Measurements from ENCODE around the gene MYO15B.
A peak's percentile ranks its signal among the peaks of the same experiment; 100 is the strongest.

Gene MYO15B

GRCh38 chr17:75662511-75662910 is 74.9 kb downstream of the MYO15B start:
- CTCF ChIA-PET, result interaction anchor here (0.6 to 22.9 kb wide), 6 partner anchors 9 to 87 kb away, joined by 3 to 834 read pairs (median 6); partner anchors contain the start of gene SMIM5
- Histone ChIP-seq H3K4me1 (ENCODE audit: control extremely low read depth in 1 of 4, control insufficient read depth in 4 of 4, insufficient read depth in 4 of 4, low read length in 3 of 4) (peaks cover 9 to 17% (median 11%) of the 10 kb centered on the region in 4 experiments), H3K27ac (ENCODE audit: insufficient read depth in 1 of 2, low read depth in 1 of 2, low read length in 2 of 2, poor library complexity in 1 of 2, severe bottlenecking in 2 of 2) (no peak overlapping the region), H3K27me3 (replicated peaks in 2 of 5; ENCODE audit: control insufficient read depth in 4 of 5, insufficient read depth in 5 of 5, low read length in 4 of 5) (no peaks in the 10 kb centered on the region), H3K36me3 (ENCODE audit: control insufficient read depth in 4 of 4, insufficient read depth in 4 of 4, low read length in 3 of 4) (peaks cover 10 to 46% (median 35%) of the 10 kb centered on the region in 4 experiments), H3K9me3 (ENCODE audit: control extremely low read depth in 1 of 5, control insufficient read depth in 4 of 5, insufficient read depth in 2 of 5, low read depth in 1 of 5, low read length in 4 of 5) (no peaks in the 10 kb centered on the region), H3K4me3 (ENCODE audit: control insufficient read depth in 1 of 7, extremely low read depth in 1 of 7, insufficient read depth in 4 of 7, low read depth in 2 of 7, low read length in 6 of 7) (no peak overlapping the region)
- POLR2A ChIA-PET, result no interaction called here
- WGBS (ENCODE audit: insufficient coverage), result 100% methylated on average over 7 of the region's 9 CpGs
- DNase-seq, result no peak

- peaks cover 16 to 26% (median 21%) of the 10 kb centered on the region in 4 experiments for H3K4me1 ChIP-seq (ENCODE audit: control extremely low read depth in 1 of 4, control insufficient read depth in 4 of 4, insufficient read depth in 4 of 4, low read length in 3 of 4)
- no peaks in the 10 kb centered on the region for H3K27me3 ChIP-seq (replicated peaks in 2 of 5; ENCODE audit: control insufficient read depth in 4 of 5, insufficient read depth in 5 of 5, low read length in 4 of 5)
- no peak overlapping the region for H3K4me3 ChIP-seq (ENCODE audit: control insufficient read depth in 1 of 7, extremely low read depth in 1 of 7, insufficient read depth in 4 of 7, low read depth in 2 of 7, low read length in 6 of 7)
- no peak overlapping the region for H3K27ac ChIP-seq (ENCODE audit: insufficient read depth in 1 of 2, low read depth in 1 of 2, low read length in 2 of 2, poor library complexity in 1 of 2, severe bottlenecking in 2 of 2)
- WGBS (ENCODE audit: insufficient coverage), result no CpG with 5 or more reads among the region's 3 CpGs
- ChIA-PET CTCF (interaction anchor here (1.9 kb wide), 1 partner anchor 11 kb away, joined by 5 read pairs; no protein-coding TSS in a partner anchor), POLR2A (no interaction called here)
- peaks cover 10 to 45% (median 30%) of the 10 kb centered on the region in 4 experiments for H3K36me3 ChIP-seq (ENCODE audit: control insufficient read depth in 4 of 4, insufficient read depth in 4 of 4, low read length in 3 of 4)
- no peaks in the 10 kb centered on the region for H3K9me3 ChIP-seq (ENCODE audit: control extremely low read depth in 1 of 5, control insufficient read depth in 4 of 5, insufficient read depth in 2 of 5, low read depth in 1 of 5, low read length in 4 of 5)
- peak in 1 of 3 donors; percentile 49 for DNase-seq
Observed at GRCh38 chr17:75664099-75664549, 76.5 kb downstream of the MYO15B start.

GRCh38 chr17:75665981-75666380 is 78.4 kb downstream of the MYO15B start:
- ChIA-PET CTCF (interaction anchor here (0.9 to 2.3 kb wide), 10 partner anchors 9 to 87 kb away, joined by 3 to 17 read pairs (median 7); no protein-coding TSS in a partner anchor), POLR2A (no interaction called here)
- WGBS (ENCODE audit: insufficient coverage), result 89% methylated on average over 6 of the region's 10 CpGs
- H3K9me3 ChIP-seq (ENCODE audit: control extremely low read depth in 1 of 5, control insufficient read depth in 4 of 5, insufficient read depth in 2 of 5, low read depth in 1 of 5, low read length in 4 of 5), result no peaks in the 10 kb centered on the region
- H3K27me3 ChIP-seq (replicated peaks in 2 of 5; ENCODE audit: control insufficient read depth in 4 of 5, insufficient read depth in 5 of 5, low read length in 4 of 5), result no peaks in the 10 kb centered on the region
- peak overlapping the region in 6 of 7 experiments; percentile 89 to 100 (median 100) for H3K4me3 ChIP-seq (ENCODE audit: control insufficient read depth in 1 of 7, extremely low read depth in 1 of 7, insufficient read depth in 4 of 7, low read depth in 2 of 7, low read length in 6 of 7)
- no peak for DNase-seq
- peaks cover 16 to 26% (median 21%) of the 10 kb centered on the region in 4 experiments for H3K4me1 ChIP-seq (ENCODE audit: control extremely low read depth in 1 of 4, control insufficient read depth in 4 of 4, insufficient read depth in 4 of 4, low read length in 3 of 4)
- H3K27ac ChIP-seq (ENCODE audit: insufficient read depth in 1 of 2, low read depth in 1 of 2, low read length in 2 of 2, poor library complexity in 1 of 2, severe bottlenecking in 2 of 2), result peak overlapping the region in 1 of 2 experiments; percentile 98
- H3K36me3 ChIP-seq (ENCODE audit: control insufficient read depth in 4 of 4, insufficient read depth in 4 of 4, low read length in 3 of 4), result peaks cover 20 to 45% (median 35%) of the 10 kb centered on the region in 4 experiments

- H3K36me3 ChIP-seq (ENCODE audit: control insufficient read depth in 4 of 4, insufficient read depth in 4 of 4, low read length in 3 of 4), result peaks cover 22 to 47% (median 37%) of the 10 kb centered on the region in 4 experiments
- H3K27ac ChIP-seq (ENCODE audit: insufficient read depth in 1 of 2, low read depth in 1 of 2, low read length in 2 of 2, poor library complexity in 1 of 2, severe bottlenecking in 2 of 2), result peak within 1 kb of the TSS; percentile 96 to 98
Observed at GRCh38 chr17:75666959-75667790, 79.6 kb downstream of the MYO15B start, which contains the start of the genes RECQL5 and SAP30BP. TSS of gene RECQL5 (minus strand) at chr17:75667154. CDS start at chr17:75666557, 597 bp downstream. TSS of gene SAP30BP (plus strand) at chr17:75667338. CDS start at chr17:75667373, 35 bp downstream.

GRCh38 chr17:75667825-75668224 is 80.2 kb downstream of the MYO15B start:
- no peaks in the 10 kb centered on the region for H3K27me3 ChIP-seq (replicated peaks in 2 of 5; ENCODE audit: control insufficient read depth in 4 of 5, insufficient read depth in 5 of 5, low read length in 4 of 5)
- WGBS (ENCODE audit: insufficient coverage), result 0% methylated on average over 1 of the region's 4 CpGs
- H3K36me3 ChIP-seq (ENCODE audit: control insufficient read depth in 4 of 4, insufficient read depth in 4 of 4, low read length in 3 of 4), result peaks cover 22 to 46% (median 35%) of the 10 kb centered on the region in 4 experiments
- H3K4me1 ChIP-seq (ENCODE audit: control extremely low read depth in 1 of 4, control insufficient read depth in 4 of 4, insufficient read depth in 4 of 4, low read length in 3 of 4), result peaks cover 16 to 26% (median 21%) of the 10 kb centered on the region in 4 experiments
- CTCF ChIA-PET, result interaction anchor here (1.0 to 2.3 kb wide), 8 partner anchors 11 to 86 kb away, joined by 3 to 17 read pairs (median 4); partner anchors contain the start of gene SMIM5
- H3K4me3 ChIP-seq (ENCODE audit: control insufficient read depth in 1 of 7, extremely low read depth in 1 of 7, insufficient read depth in 4 of 7, low read depth in 2 of 7, low read length in 6 of 7), result peak overlapping the region; percentile 89 to 100 (median 100)
- POLR2A ChIA-PET, result interaction anchor here (1.5 kb wide), 1 partner anchor 22 kb away, joined by 5 read pairs; a partner anchor contains a TSS
- DNase-seq, result no peak
- no peaks in the 10 kb centered on the region for H3K9me3 ChIP-seq (ENCODE audit: control extremely low read depth in 1 of 5, control insufficient read depth in 4 of 5, insufficient read depth in 2 of 5, low read depth in 1 of 5, low read length in 4 of 5)
- H3K27ac ChIP-seq (ENCODE audit: insufficient read depth in 1 of 2, low read depth in 1 of 2, low read length in 2 of 2, poor library complexity in 1 of 2, severe bottlenecking in 2 of 2), result peak overlapping the region; percentile 96 to 98

More at GRCh38 chr17:75666959-75667790, 79.6 kb downstream of the MYO15B start, which contains the start of the genes RECQL5 and SAP30BP:
- ChIA-PET POLR2A (interaction anchor here (1.0 to 1.5 kb wide), 3 partner anchors 13 to 31 kb away, joined by 4 to 5 read pairs (median 4); a partner anchor contains a TSS), CTCF (interaction anchor here (0.8 to 2.3 kb wide), 13 partner anchors 8 to 89 kb away, joined by 3 to 17 read pairs (median 4); no protein-coding TSS in a partner anchor)
- peak; percentile 98 to 99 (median 99) for DNase-seq
- H3K4me3 ChIP-seq (ENCODE audit: control insufficient read depth in 1 of 7, extremely low read depth in 1 of 7, insufficient read depth in 4 of 7, low read depth in 2 of 7, low read length in 6 of 7), result peak within 1 kb of the TSS; percentile 89 to 100 (median 100)
- WGBS (ENCODE audit: insufficient coverage), result 0% methylated on average over 47 of the region's 55 CpGs
- H3K27me3 ChIP-seq (replicated peaks in 2 of 5; ENCODE audit: control insufficient read depth in 4 of 5, insufficient read depth in 5 of 5, low read length in 4 of 5), result no peaks in the 10 kb centered on the region
- H3K9me3 ChIP-seq (ENCODE audit: control extremely low read depth in 1 of 5, control insufficient read depth in 4 of 5, insufficient read depth in 2 of 5, low read depth in 1 of 5, low read length in 4 of 5), result no peaks in the 10 kb centered on the region
- peaks cover 16 to 26% (median 21%) of the 10 kb centered on the region in 4 experiments for H3K4me1 ChIP-seq (ENCODE audit: control extremely low read depth in 1 of 4, control insufficient read depth in 4 of 4, insufficient read depth in 4 of 4, low read length in 3 of 4)

- Histone ChIP-seq H3K9me3 (ENCODE audit: control extremely low read depth in 1 of 5, control insufficient read depth in 4 of 5, insufficient read depth in 2 of 5, low read depth in 1 of 5, low read length in 4 of 5) (no peaks in the 10 kb centered on the region), H3K4me1 (ENCODE audit: control extremely low read depth in 1 of 4, control insufficient read depth in 4 of 4, insufficient read depth in 4 of 4, low read length in 3 of 4) (peaks cover 16 to 26% (median 21%) of the 10 kb centered on the region in 4 experiments), H3K4me3 (ENCODE audit: control insufficient read depth in 1 of 7, extremely low read depth in 1 of 7, insufficient read depth in 4 of 7, low read depth in 2 of 7, low read length in 6 of 7) (peak overlapping the region in 3 of 7 experiments; percentile 89 to 100 (median 100)), H3K27me3 (replicated peaks in 2 of 5; ENCODE audit: control insufficient read depth in 4 of 5, insufficient read depth in 5 of 5, low read length in 4 of 5) (no peaks in the 10 kb centered on the region), H3K36me3 (ENCODE audit: control insufficient read depth in 4 of 4, insufficient read depth in 4 of 4, low read length in 3 of 4) (peaks cover 23 to 52% (median 40%) of the 10 kb centered on the region in 4 experiments), H3K27ac (ENCODE audit: insufficient read depth in 1 of 2, low read depth in 1 of 2, low read length in 2 of 2, poor library complexity in 1 of 2, severe bottlenecking in 2 of 2) (peak overlapping the region in 1 of 2 experiments; percentile 98)
- CTCF ChIA-PET, result interaction anchor here (1.2 to 1.5 kb wide), 5 partner anchors 10 to 86 kb away, joined by 3 to 8 read pairs (median 3); partner anchors contain the start of gene SMIM5
- no peak for DNase-seq
- WGBS (ENCODE audit: insufficient coverage), result 83% methylated on average over 1 of the region's 4 CpGs
- POLR2A ChIA-PET, result no interaction called here
Observed at GRCh38 chr17:75668489-75668888, 80.9 kb downstream of the MYO15B start.

Data from common myeloid progenitor, CD34-positive (primary cell).